Caco-2 (cell line): ENCODE data around the gene HCRT. TPM values are rescaled to one million over a fixed set of nuclear protein-coding genes. Genes with fewer than 3 reads are reported as not detected.
A peak's percentile ranks its signal among the peaks of the same experiment; 100 is the strongest.

ENCODE experiments used
- Bru-seq: library from RNA; stranded (reverse); fragments of 400-500 nt; gene quantifications from one replicate; lab custom pipeline; 2021; lab: Mats Ljungman, UMichigan
- BruChase-seq, 2 experiments: library from RNA; stranded (reverse); fragments of 400-500 nt; gene quantifications; one replicate each; lab custom pipeline; 2021; lab: Mats Ljungman, UMichigan
- BruUV-seq: library from RNA; stranded (reverse); fragments of 400-500 nt; replicated peaks from 2 replicates; lab custom pipeline; 2021; lab: Mats Ljungman, UMichigan
- CTCF ChIA-PET: fragments of 300-600 bp; sonication (Branson Sonifier 250); formaldehyde crosslinking; loops from one replicate; lab custom pipeline; 2022; ENCODE audit warnings: antibody characterized with exemption; lab: Charles Lee
- POLR2A ChIA-PET: fragments of 300-600 bp; sonication (Branson Sonifier 250); formaldehyde crosslinking; loops from one replicate; lab custom pipeline; 2022; ENCODE audit warnings: antibody characterized with exemption; lab: Charles Lee
- DNase-seq, 2 experiments: peaks; one replicate each; pipeline versions ENCODE4 v3.0.0 to v3.0.0-alpha.2; 2020 to 2022
- H3K27me3 ChIP-seq: replicated peaks from 2 replicates; pipeline ENCODE4 v1.6.0; 2011; ENCODE audit warnings: low read length; ENCODE audit not compliant: control insufficient read depth, insufficient read depth
- H3K36me3 ChIP-seq: 2 replicates; pipeline ENCODE4 v1.5.1; 2011; ENCODE audit warnings: low read length; ENCODE audit not compliant: control insufficient read depth, insufficient read depth
- H3K4me1 ChIP-seq: fragments of 250-450 bp; sonication (Bioruptor Pico); 2 replicates; pipeline ENCODE4 v1.5.1; 2020; ENCODE audit warnings: mild to moderate bottlenecking
- H3K4me3 ChIP-seq: 2 replicates; pipeline ENCODE4 v1.5.1; 2011; ENCODE audit warnings: low read depth, mild to moderate bottlenecking, control low read depth, low read length
- H3K9me3 ChIP-seq: fragments of 250-450 bp; sonication (Bioruptor Pico); 2 replicates; pipeline ENCODE4 v1.5.1; 2020; ENCODE audit warnings: mild to moderate bottlenecking, moderate library complexity
- H3K27ac Mint-ChIP-seq: one replicate; pipeline ENCODE4 v1.8.0; 2022; ENCODE audit warnings: mixed read lengths; ENCODE audit not compliant: unreplicated experiment
- H3K27me3 Mint-ChIP-seq: one replicate; pipeline ENCODE4 v1.8.0; 2022; ENCODE audit warnings: mixed read lengths; ENCODE audit not compliant: insufficient read depth, unreplicated experiment
- H3K36me3 Mint-ChIP-seq: one replicate; pipeline ENCODE4 v1.8.0; 2022; ENCODE audit warnings: mild to moderate bottlenecking, mixed read lengths; ENCODE audit not compliant: insufficient read depth, unreplicated experiment
- H3K4me1 Mint-ChIP-seq: one replicate; pipeline ENCODE4 v1.8.0; 2022; ENCODE audit warnings: low read depth, mixed read lengths; ENCODE audit not compliant: unreplicated experiment
- H3K4me3 Mint-ChIP-seq: one replicate; pipeline ENCODE4 v1.8.0; 2022; ENCODE audit warnings: mild to moderate bottlenecking, moderate library complexity, mixed read lengths; ENCODE audit not compliant: unreplicated experiment
- H3K9me3 Mint-ChIP-seq: one replicate; pipeline ENCODE4 v1.8.0; 2022; ENCODE audit warnings: mixed read lengths; ENCODE audit not compliant: unreplicated experiment
- intact Hi-C: fragments of 100-400 bp; cut with micrococcal nuclease; formaldehyde crosslinking; loops from one replicate; pipeline ENCODE4 v1.10.0; 2022; ENCODE audit not compliant: unreplicated experiment
- long read RNA-seq: library from polyadenylated mRNA; stranded (forward); transcript quantifications from one replicate; pipeline ENCODE4 v2.0.0, GENCODE V29; 2022
- total RNA-seq: library from RNA; stranded (reverse); gene quantifications from 2 replicates; pipeline ENCODE4 v1.2.3, GENCODE V29; 2022
- TF ChIP-seq, protein P1 (sequence below), 2 experiments: fragments of 200-600 bp in 1 of 2; IDR thresholded peaks; 1 replicate in 1 of 2; 2 replicates in 1 of 2; pipeline versions ENCODE4 v1.5.1 to v1.8.0; 2011 to 2022; ENCODE audit warnings: antibody characterized with exemption in 1 of 2, control low read depth in 1 of 2, inconsistent platforms in 1 of 2, low read depth in 1 of 2, low read length in 1 of 2, mild to moderate bottlenecking in 1 of 2, moderate library complexity in 1 of 2; ENCODE audit not compliant: insufficient read depth in 1 of 2, severe bottlenecking in 1 of 2, unreplicated experiment in 1 of 2

HCRT gene, protein sequence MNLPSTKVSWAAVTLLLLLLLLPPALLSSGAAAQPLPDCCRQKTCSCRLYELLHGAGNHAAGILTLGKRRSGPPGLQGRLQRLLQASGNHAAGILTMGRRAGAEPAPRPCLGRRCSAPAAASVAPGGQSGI
- total RNA-seq (not detected in 2 replicates), Bru-seq, nascent RNA (not detected), BruChase-seq, experiment 1, labeled RNA remaining after a 2-hour chase (percentile 27 among the genes with signal in this experiment), BruChase-seq, experiment 2, labeled RNA remaining after a 6-hour chase (percentile 14 among the genes with signal in this experiment)
- long read RNA-seq, partial matches to known transcripts, result 0 of 1 reads
- long read RNA-seq, other reads (novel, unspliced or antisense), result 0 of 1 reads

DNA sequence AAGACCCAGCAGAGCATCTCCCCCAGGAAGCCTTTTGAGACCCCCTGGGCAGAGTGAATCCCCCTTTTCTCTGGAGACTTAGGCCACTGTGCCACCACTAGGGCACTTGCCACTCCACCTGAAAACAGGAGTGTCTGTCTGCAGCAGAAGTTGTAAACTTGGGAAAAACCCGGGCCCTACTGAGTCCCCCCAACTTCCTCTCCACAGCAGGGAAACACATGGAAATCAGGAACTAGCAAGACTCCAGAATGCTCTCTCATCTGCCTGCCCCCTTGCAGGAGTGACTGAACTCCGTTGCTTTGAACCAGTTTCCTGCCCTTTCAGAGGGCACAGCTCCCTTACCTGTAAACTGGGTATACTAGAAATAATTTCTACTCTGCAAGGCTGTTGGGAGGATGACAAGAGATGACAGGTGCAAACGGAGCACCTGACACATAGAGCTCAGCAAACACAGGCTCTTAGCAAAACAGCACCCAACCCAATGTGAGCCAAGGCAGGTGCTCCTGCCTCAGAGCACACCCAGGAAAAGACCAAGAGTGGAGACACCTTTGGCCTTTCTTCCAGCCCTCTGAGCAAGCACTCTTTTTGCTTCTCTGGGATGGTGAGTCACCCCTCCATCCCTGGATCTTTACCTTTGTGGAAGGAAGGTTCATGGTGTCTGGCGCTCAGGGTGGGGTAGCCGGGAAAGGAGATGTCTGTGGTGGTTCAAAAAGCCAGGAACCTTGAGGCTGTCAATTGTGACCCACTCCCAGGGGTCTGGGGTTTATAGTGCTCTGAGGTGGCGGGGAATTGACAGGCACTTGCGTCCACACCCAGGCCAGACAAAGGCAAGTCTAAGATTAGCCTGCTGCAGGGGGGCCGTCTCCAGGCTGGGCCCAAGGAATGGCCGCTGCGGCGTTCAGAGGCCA lies at the start of gene HCRT:
HCRT (minus strand) TSS at position 740 of the 908 bp plus-strand sequence; CDS start at position 653, 87 bp downstream.
- no peaks in the 10 kb centered on the region for H3K9me3 ChIP-seq
- H3K4me1 ChIP-seq, result peaks cover 20% of the 10 kb centered on the region
- Mint-ChIP-seq H3K4me1 (peaks cover 20% of the 10 kb centered on the region), H3K27me3 (peaks cover 10% of the 10 kb centered on the region), H3K27ac (peak within 1 kb of the TSS; percentile 53), H3K9me3 (no peaks in the 10 kb centered on the region), H3K36me3 (peaks cover 5% of the 10 kb centered on the region), H3K4me3 (peak within 1 kb of the TSS; percentile 77)
- H3K27me3 ChIP-seq, result no peaks in the 10 kb centered on the region; the same call in 1 of the 2 replicates
- intact Hi-C loops, result loop anchor here (5.0 kb wide), 1 partner anchor 63 kb away; the partner anchor contains the start of genes HSPB9 and KAT2A
- TF ChIP-seq, protein P1, sequence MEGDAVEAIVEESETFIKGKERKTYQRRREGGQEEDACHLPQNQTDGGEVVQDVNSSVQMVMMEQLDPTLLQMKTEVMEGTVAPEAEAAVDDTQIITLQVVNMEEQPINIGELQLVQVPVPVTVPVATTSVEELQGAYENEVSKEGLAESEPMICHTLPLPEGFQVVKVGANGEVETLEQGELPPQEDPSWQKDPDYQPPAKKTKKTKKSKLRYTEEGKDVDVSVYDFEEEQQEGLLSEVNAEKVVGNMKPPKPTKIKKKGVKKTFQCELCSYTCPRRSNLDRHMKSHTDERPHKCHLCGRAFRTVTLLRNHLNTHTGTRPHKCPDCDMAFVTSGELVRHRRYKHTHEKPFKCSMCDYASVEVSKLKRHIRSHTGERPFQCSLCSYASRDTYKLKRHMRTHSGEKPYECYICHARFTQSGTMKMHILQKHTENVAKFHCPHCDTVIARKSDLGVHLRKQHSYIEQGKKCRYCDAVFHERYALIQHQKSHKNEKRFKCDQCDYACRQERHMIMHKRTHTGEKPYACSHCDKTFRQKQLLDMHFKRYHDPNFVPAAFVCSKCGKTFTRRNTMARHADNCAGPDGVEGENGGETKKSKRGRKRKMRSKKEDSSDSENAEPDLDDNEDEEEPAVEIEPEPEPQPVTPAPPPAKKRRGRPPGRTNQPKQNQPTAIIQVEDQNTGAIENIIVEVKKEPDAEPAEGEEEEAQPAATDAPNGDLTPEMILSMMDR (IDR thresholded peaks at IDR 0.05; ENCODE audit: insufficient read depth in 1 of 2, low read depth in 1 of 2, low read length in 1 of 2, severe bottlenecking in 1 of 2, unreplicated experiment in 1 of 2), result no peak
- ChIA-PET POLR2A (no interaction called here), CTCF (interaction anchor here (0.6 to 3.1 kb wide), 4 partner anchors 9 to 174 kb away, joined by 4 to 15 read pairs (median 8); partner anchors contain the start of gene GHDC)
- H3K4me3 ChIP-seq, result peak within 1 kb of the TSS; percentile 61
- no peaks in the 10 kb centered on the region for H3K36me3 ChIP-seq
- DNase-seq, result no peak
- no TSS peak for BruUV-seq

DNA sequence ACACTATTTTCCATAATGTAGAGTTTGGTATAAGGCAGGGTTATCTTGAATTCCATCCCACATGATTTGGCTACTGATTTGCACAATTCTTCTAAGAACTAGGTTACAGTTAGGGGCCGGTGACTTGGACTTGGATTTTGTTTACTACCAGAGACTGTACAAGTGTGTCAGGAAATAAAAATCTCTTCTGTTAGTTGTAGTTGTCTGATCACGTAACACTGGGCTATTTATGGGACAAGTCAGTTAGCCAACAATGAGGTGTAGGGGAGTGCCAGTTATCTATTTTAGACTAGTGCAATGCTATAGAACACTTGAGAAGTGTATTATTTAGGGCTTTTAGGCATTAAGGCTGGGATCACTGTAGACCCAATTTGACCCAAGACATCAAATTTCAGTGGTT lies 48.7 kb upstream of the HCRT start:
- H3K27me3 ChIP-seq, result no peaks in the 10 kb centered on the region
- ChIA-PET CTCF (no interaction called here), POLR2A (no interaction called here)
- DNase-seq, result no peak
- H3K9me3 ChIP-seq, result no peaks in the 10 kb centered on the region
- Mint-ChIP-seq H3K4me3 (no peak overlapping the region), H3K4me1 (no peaks in the 10 kb centered on the region), H3K9me3 (no peaks in the 10 kb centered on the region), H3K36me3 (no peaks in the 10 kb centered on the region), H3K27ac (no peak overlapping the region), H3K27me3 (no peaks in the 10 kb centered on the region)
- no peak overlapping the region for H3K4me3 ChIP-seq
- no peaks in the 10 kb centered on the region for H3K4me1 ChIP-seq
- intact Hi-C loops, result no loop called here
- TF ChIP-seq, protein P1 (IDR thresholded peaks at IDR 0.05; ENCODE audit: insufficient read depth in 1 of 2, low read depth in 1 of 2, low read length in 1 of 2, severe bottlenecking in 1 of 2, unreplicated experiment in 1 of 2), result no peak
- H3K36me3 ChIP-seq, result no peaks in the 10 kb centered on the region
- no TSS peak for BruUV-seq

DNA sequence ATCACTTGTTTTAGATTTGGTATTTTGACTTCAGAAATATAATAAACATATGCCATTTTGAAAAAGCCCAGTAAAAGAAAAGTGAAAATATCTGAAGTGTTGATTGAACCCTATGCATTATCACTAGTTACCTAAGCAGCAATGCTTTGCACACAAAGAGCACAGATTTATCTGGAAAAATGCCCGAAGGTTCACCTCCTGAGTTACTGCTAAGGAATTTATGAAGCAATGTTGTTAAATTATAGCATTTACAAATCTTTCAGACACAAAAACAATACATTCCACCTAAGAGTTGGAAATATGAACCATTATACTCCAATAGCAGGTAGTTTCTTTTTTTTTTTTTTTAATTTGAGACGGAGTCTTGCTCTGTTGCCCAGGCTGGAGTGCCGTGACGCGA lies 47.9 kb upstream of the HCRT start:
- Histone ChIP-seq H3K9me3 (no peaks in the 10 kb centered on the region), H3K36me3 (no peaks in the 10 kb centered on the region), H3K27me3 (no peaks in the 10 kb centered on the region), H3K4me3 (no peak overlapping the region), H3K4me1 (no peaks in the 10 kb centered on the region)
- H3K4me1 Mint-ChIP-seq, result no peaks in the 10 kb centered on the region
- POLR2A ChIA-PET, result no interaction called here
- no peak for DNase-seq
- BruUV-seq, result no TSS peak
- no peaks in the 10 kb centered on the region for H3K9me3 Mint-ChIP-seq
- CTCF ChIA-PET, result interaction anchor here (0.7 kb wide), 1 partner anchor 33 kb away, joined by 8 read pairs; no protein-coding TSS in a partner anchor
- no peak overlapping the region for H3K27ac Mint-ChIP-seq
- no peaks in the 10 kb centered on the region for H3K36me3 Mint-ChIP-seq
- TF ChIP-seq, protein P1 (IDR thresholded peaks at IDR 0.05; ENCODE audit: insufficient read depth in 1 of 2, low read depth in 1 of 2, low read length in 1 of 2, severe bottlenecking in 1 of 2, unreplicated experiment in 1 of 2), result no peak
- intact Hi-C loops, result no loop called here
- no peak overlapping the region for H3K4me3 Mint-ChIP-seq
- H3K27me3 Mint-ChIP-seq, result no peaks in the 10 kb centered on the region
